DMS114 treated with DMSO at 0.1 percent for 48 hours (cell line): ENCODE data around the gene NSUN7.

ENCODE experiments used
- DNase-seq: peaks from one replicate; lab custom pipeline; 2025; ENCODE audit not compliant: unreplicated experiment; lab: John Stamatoyannopoulos, UW

The NSUN7 gene

GRCh38 chr4:40733752-40734151 is 16.0 kb upstream of the NSUN7 start:
- DNase-seq = no peak

- DNase-seq = no peak
These were observed 15.3 kb upstream of the NSUN7 start for GRCh38 chr4:40734497-40734896.

- DNase-seq = peak; percentile 34
These were observed 12.8 kb upstream of the NSUN7 start for GRCh38 chr4:40736910-40737309.

- no peak for DNase-seq
These were observed 11.9 kb upstream of the NSUN7 start for GRCh38 chr4:40737879-40738278.

GRCh38 chr4:40739347-40739746 is 10.4 kb upstream of the NSUN7 start:
- DNase-seq = no peak

- no peak for DNase-seq
These were observed 5.5 kb upstream of the NSUN7 start for GRCh38 chr4:40744218-40744617.

GRCh38 chr4:40745285-40745984 is 4.3 kb upstream of the NSUN7 start:
- DNase-seq = no peak

GRCh38 chr4:40747207-40747835 is 2.4 kb upstream of the NSUN7 start:
- no peak for DNase-seq

GRCh38 chr4:40750461-40751258 is 905 bp downstream of the NSUN7 start:
- DNase-seq = no peak

GRCh38 chr4:40755616-40756015 is 5.9 kb downstream of the NSUN7 start:
- no peak for DNase-seq

GRCh38 chr4:40763228-40763716 is 13.5 kb downstream of the NSUN7 start:
- no peak for DNase-seq

GRCh38 chr4:40769266-40769665 is 19.5 kb downstream of the NSUN7 start:
- no peak for DNase-seq

- no peak for DNase-seq
These were observed 28.3 kb downstream of the NSUN7 start for GRCh38 chr4:40778090-40778489.

GRCh38 chr4:40782876-40783275 is 33.1 kb downstream of the NSUN7 start:
- no peak for DNase-seq

- DNase-seq = no peak
These were observed 36.0 kb downstream of the NSUN7 start for GRCh38 chr4:40785727-40786126.

- no peak for DNase-seq
These were observed 38.6 kb downstream of the NSUN7 start for GRCh38 chr4:40788331-40788730.

- no peak for DNase-seq
These were observed 39.3 kb downstream of the NSUN7 start for GRCh38 chr4:40789031-40789430.

GRCh38 chr4:40789771-40790170 is 40.0 kb downstream of the NSUN7 start:
- no peak for DNase-seq

- DNase-seq = no peak
These were observed 50.3 kb downstream of the NSUN7 start for GRCh38 chr4:40800064-40800463.

- DNase-seq = no peak
These were observed 54.8 kb downstream of the NSUN7 start for GRCh38 chr4:40804598-40804997.

- DNase-seq = no peak
These were observed 59.2 kb downstream of the NSUN7 start for GRCh38 chr4:40808926-40809457.

GRCh38 chr4:40811956-40812355 is 62.2 kb downstream of the NSUN7 start:
- no peak for DNase-seq
